ENCODE results near the gene TNFSF13. TPM values are rescaled to one million over a fixed set of nuclear protein-coding genes. Genes with fewer than 3 reads are reported as not detected.

Gene TNFSF13
- total and polyA plus RNA-seq, 2 donors (not counting 1 experiment from before 2014, with no cell fraction given), result 14.7 to 20.2 TPM

DNA sequence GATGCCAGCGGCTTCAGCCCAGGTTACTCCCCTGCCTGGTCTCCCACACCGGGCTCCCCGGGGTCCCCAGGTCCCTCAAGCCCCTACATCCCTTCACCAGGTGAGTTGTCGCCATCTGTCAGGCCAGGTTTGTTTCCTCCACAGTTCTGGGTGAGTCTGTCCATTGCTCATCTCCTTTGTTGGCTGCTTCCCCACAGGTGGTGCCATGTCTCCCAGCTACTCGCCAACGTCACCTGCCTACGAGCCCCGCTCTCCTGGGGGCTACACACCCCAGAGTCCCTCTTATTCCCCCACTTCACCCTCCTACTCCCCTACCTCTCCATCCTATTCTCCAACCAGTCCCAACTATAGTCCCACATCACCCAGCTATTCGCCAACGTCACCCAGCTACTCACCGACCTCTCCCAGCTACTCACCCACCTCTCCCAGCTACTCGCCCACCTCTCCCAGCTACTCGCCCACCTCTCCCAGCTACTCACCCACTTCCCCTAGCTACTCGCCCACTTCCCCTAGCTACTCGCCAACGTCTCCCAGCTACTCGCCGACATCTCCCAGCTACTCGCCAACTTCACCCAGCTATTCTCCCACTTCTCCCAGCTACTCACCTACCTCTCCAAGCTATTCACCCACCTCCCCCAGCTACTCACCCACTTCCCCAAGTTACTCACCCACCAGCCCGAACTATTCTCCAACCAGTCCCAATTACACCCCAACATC is 45.6 kb upstream of the TNFSF13 start:
- Histone ChIP-seq H3K9me3 (ENCODE audit: control extremely low read depth in 1 of 3, control insufficient read depth in 2 of 3, insufficient read depth in 1 of 3, low read length in 2 of 3) (no peaks in the 10 kb centered on the region), H2AFZ (ENCODE audit: insufficient read depth, low read depth, low read length, poor library complexity, severe bottlenecking) (no peak overlapping the region), H4K20me1 (ENCODE audit: control insufficient read depth, insufficient read depth, low read length, poor library complexity, severe bottlenecking) (no peaks in the 10 kb centered on the region), H3K79me2 (ENCODE audit: control insufficient read depth, insufficient read depth, low read length) (no peaks in the 10 kb centered on the region), H3K36me3 (replicated peaks in 1 of 2; ENCODE audit: control extremely low read depth in 1 of 2, control insufficient read depth in 1 of 2, extremely low read depth in 1 of 2, insufficient read depth in 2 of 2, low read length in 1 of 2) (peaks cover 9 to 57% of the 10 kb centered on the region in 2 experiments), H3K27me3 (replicated peaks in 1 of 4; ENCODE audit: control extremely low read depth in 1 of 4, control insufficient read depth in 3 of 4, insufficient read depth in 4 of 4, low read length in 3 of 4) (no peaks in the 10 kb centered on the region), H3K4me2 (replicated peaks; ENCODE audit: low read depth, low read length, poor library complexity, severe bottlenecking) (no peak overlapping the region), H3K4me1 (ENCODE audit: control insufficient read depth in 2 of 2, insufficient read depth in 2 of 2, low read length in 2 of 2) (no peaks in the 10 kb centered on the region), H3K4me3 (ENCODE audit: control extremely low read depth in 1 of 5, extremely low read depth in 1 of 5, insufficient read depth in 1 of 5, low read depth in 2 of 5, low read length in 4 of 5) (no peak overlapping the region), H3K27ac (ENCODE audit: low read length in 2 of 2) (no peak overlapping the region), H3K9ac (ENCODE audit: low read length) (no peak overlapping the region)
- no peaks in the 10 kb centered on the region for H3K4me1 Mint-ChIP-seq
- DNase-seq (peak; percentile 27), ATAC-seq (ENCODE audit: low read depth) (no peak)
- CTCF ChIA-PET, result interaction anchor here (0.6 to 19.2 kb wide), 24 partner anchors 8 to 229 kb away, joined by 3 to 666 read pairs (median 4); partner anchors contain the start of genes CD68, MPDU1, SENP3 and SOX15
- H3K27me3 Mint-ChIP-seq, result no peaks in the 10 kb centered on the region
- WGBS (ENCODE audit: insufficient coverage), result 95% methylated on average over 20 of the region's 20 CpGs
- no peak overlapping the region for H3K27ac Mint-ChIP-seq
- no peak overlapping the region for H3K4me3 Mint-ChIP-seq
- no peaks in the 10 kb centered on the region for H3K9me3 Mint-ChIP-seq (ENCODE audit: insufficient read depth)
- TF ChIP-seq, protein P1, sequence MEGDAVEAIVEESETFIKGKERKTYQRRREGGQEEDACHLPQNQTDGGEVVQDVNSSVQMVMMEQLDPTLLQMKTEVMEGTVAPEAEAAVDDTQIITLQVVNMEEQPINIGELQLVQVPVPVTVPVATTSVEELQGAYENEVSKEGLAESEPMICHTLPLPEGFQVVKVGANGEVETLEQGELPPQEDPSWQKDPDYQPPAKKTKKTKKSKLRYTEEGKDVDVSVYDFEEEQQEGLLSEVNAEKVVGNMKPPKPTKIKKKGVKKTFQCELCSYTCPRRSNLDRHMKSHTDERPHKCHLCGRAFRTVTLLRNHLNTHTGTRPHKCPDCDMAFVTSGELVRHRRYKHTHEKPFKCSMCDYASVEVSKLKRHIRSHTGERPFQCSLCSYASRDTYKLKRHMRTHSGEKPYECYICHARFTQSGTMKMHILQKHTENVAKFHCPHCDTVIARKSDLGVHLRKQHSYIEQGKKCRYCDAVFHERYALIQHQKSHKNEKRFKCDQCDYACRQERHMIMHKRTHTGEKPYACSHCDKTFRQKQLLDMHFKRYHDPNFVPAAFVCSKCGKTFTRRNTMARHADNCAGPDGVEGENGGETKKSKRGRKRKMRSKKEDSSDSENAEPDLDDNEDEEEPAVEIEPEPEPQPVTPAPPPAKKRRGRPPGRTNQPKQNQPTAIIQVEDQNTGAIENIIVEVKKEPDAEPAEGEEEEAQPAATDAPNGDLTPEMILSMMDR (IDR thresholded peaks at IDR 0.05), result no peak
- no peak for TF ChIP-seq EZH2 (IDR thresholded peaks at IDR 0.05; ENCODE audit: borderline replicate concordance, insufficient read depth, low read depth, low read length, poor library complexity, severe bottlenecking)
- POLR2A ChIA-PET, result interaction anchor here (4.2 kb wide), 1 partner anchor 47 kb away, joined by 32 read pairs; the partner anchor contains the start of genes SENP3 and TNFSF13
- intact Hi-C loops (cut with micrococcal nuclease), result no loop called here
